Uterus (tissue), 2 donors: Measurements from ENCODE around the gene PTK7.

Source experiments
- POLR2A ChIP-seq, 2 donors: fragments of 450-650 bp; IDR thresholded peaks; one replicate each; pipeline ENCODE4 v1.6.1; 2016; ENCODE audit warnings: antibody characterized with exemption in 2 of 2, mild to moderate bottlenecking in 1 of 2, moderate library complexity in 1 of 2
- TF ChIP-seq, protein P1 (sequence below), 4 experiments: fragments of 200-600 bp in 2 of 4; fragments of 450-650 bp in 2 of 4; sonication (generic) in 2 of 4; IDR thresholded peaks; one replicate each; pipeline ENCODE4 v1.5.1; 2016 to 2019; ENCODE audit warnings: antibody characterized with exemption in 4 of 4, mild to moderate bottlenecking in 2 of 4, moderate library complexity in 1 of 4

DNA sequence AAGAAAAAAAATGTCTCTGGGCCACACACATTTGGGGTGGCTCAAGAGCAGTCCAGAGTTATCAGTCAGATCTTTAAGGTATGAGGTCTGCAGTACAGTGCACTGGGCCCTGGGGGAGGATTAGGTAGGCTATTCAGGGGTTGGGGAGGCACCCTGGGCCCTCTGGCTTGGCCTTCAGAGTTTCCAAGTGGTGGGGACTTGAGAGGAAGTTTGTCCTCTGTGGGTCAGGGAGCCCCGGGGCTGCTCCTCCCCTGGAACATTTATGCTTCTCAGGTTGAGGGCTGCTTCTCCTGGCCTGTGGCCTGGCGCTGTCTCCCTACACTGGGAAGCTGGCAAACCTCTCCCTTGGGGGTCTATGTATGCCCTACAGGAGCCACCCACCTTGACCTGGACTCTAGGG is 46.0 kb downstream of the PTK7 start:
- TF ChIP-seq, protein P1, sequence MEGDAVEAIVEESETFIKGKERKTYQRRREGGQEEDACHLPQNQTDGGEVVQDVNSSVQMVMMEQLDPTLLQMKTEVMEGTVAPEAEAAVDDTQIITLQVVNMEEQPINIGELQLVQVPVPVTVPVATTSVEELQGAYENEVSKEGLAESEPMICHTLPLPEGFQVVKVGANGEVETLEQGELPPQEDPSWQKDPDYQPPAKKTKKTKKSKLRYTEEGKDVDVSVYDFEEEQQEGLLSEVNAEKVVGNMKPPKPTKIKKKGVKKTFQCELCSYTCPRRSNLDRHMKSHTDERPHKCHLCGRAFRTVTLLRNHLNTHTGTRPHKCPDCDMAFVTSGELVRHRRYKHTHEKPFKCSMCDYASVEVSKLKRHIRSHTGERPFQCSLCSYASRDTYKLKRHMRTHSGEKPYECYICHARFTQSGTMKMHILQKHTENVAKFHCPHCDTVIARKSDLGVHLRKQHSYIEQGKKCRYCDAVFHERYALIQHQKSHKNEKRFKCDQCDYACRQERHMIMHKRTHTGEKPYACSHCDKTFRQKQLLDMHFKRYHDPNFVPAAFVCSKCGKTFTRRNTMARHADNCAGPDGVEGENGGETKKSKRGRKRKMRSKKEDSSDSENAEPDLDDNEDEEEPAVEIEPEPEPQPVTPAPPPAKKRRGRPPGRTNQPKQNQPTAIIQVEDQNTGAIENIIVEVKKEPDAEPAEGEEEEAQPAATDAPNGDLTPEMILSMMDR (IDR thresholded peaks at IDR 0.05): no peak
- TF ChIP-seq POLR2A (IDR thresholded peaks at IDR 0.05): no peak
